Ovary (tissue), 9 donors: ENCODE results near the gene ETHE1. TPM values are rescaled to one million over a fixed set of nuclear protein-coding genes. Genes with fewer than 3 reads are reported as not detected.

ENCODE experiments used
- DNase-seq, 5 donors: peaks; one replicate each; pipeline ENCODE4 v3.0.0-alpha.2; 2019 to 2020
- H3K27ac ChIP-seq, 2 donors: fragments of 200-600 bp; one replicate each; pipeline versions ENCODE4 v1.5.1 to v1.8.0; 2019 to 2022
- H3K27me3 ChIP-seq: fragments of 200-600 bp; one replicate; pipeline ENCODE4 v1.8.0; 2022
- H3K36me3 ChIP-seq: fragments of 200-600 bp; sonication (generic); one replicate; pipeline ENCODE4 v1.5.1; 2019
- H3K4me1 ChIP-seq: one replicate; pipeline ENCODE4 v1.8.1; 2013; ENCODE audit warnings: mild to moderate bottlenecking, moderate library complexity; ENCODE audit not compliant: insufficient read depth
- H3K4me3 ChIP-seq: fragments of 200-600 bp; sonication (generic); one replicate; pipeline ENCODE4 v1.5.1; 2017
- H3K9me3 ChIP-seq, 2 donors: fragments of 200-600 bp in 1 of 2; sonication (generic) in 1 of 2; one replicate each; pipeline versions ENCODE4 v1.5.1 to v1.8.1; 2013 to 2019; ENCODE audit warnings: mild to moderate bottlenecking in 1 of 2, moderate library complexity in 1 of 2
- CTCF ChIP-seq, 3 donors: fragments of 450-650 bp in 2 of 3; fragments of 200-600 bp in 1 of 3; IDR thresholded peaks; one replicate each; pipeline versions ENCODE4 v1.5.1 to v1.8.0; 2016 to 2022; ENCODE audit warnings: antibody characterized with exemption in 3 of 3, mild to moderate bottlenecking in 1 of 3
- EP300 ChIP-seq: sonication (generic); formaldehyde crosslinking; IDR thresholded peaks from one replicate; pipeline ENCODE4 v1.6.1; 2017; ENCODE audit warnings: antibody characterized with exemption
- POLR2A ChIP-seq: fragments of 450-650 bp; IDR thresholded peaks from one replicate; pipeline ENCODE4 v1.6.1; 2017; ENCODE audit warnings: antibody characterized with exemption, mild to moderate bottlenecking, moderate library complexity
- WGBS, 3 donors: extraction: QIAGEN DNeasy Blood & Tissue Kit in 1 of 3; methylation state at CpG; one replicate each; pipeline versions ENCODE4 v1.1.5 to v1.1.7; 2013 to 2017; 5-methylcytosine and 5-hydroxymethylcytosine counted together
- intact Hi-C, 4 donors: fragments of 100-400 bp; cut with DNase I; formaldehyde crosslinking; loops; one replicate each; pipeline versions ENCODE4 v1.11.0 to v1.15.1; 2022 to 2023
- polyA plus RNA-seq, 2 donors: library from polyadenylated mRNA; stranded (reverse); fragments of 200-250 nt in 1 of 2; fragments of 350-450 nt in 1 of 2; fragmentation: Illumina TruSeq in 1 of 2; extraction: RNeasy Lipid Tissue Mini Kit (QIAGEN cat#74804) in 1 of 2; gene quantifications; one replicate each; pipeline ENCODE4 v1.2.3, GENCODE V29; 2013 to 2014
- total RNA-seq, 7 donors: library from RNA; depleted of rRNA in 2 of 7; stranded (reverse); fragments of >200 nt in 2 of 7; fragmentation: NEBNext Ultra II Directional in 3 of 7; extraction: Animal tissue kit (Norgen Biotek cat#: 25700) in 3 of 7; gene quantifications; one replicate each; pipeline versions ENCODE4 v1.1.0 to v1.2.4, GENCODE V29; 2016 to 2023
- donor health status: DM: no; HTN: no; CAD: no; lungs with moderate emphysema.
- donor health status: DM: no; HTN: no; CAD: no.
- donor health status: Bipolar disorder and iron deficiency.
- donor health status: DM: yes; HTN: yes; CAD: no.
- donor health status: DM: no; HTN: no; CAD: no.
- donor health status: DM: yes; HTN: yes; CAD: no.

Gene ETHE1
- total and polyA plus RNA-seq, 9 donors = 16.1 to 28.7 (median 24.0) TPM

- no peak for TF ChIP-seq CTCF (IDR thresholded peaks at IDR 0.05)
- no peak for TF ChIP-seq POLR2A
- TF ChIP-seq EP300 = no peak
- Histone ChIP-seq H3K4me1 (no peaks in the 10 kb centered on the region), H3K4me3 (no peak overlapping the region), H3K9me3 (no peaks in the 10 kb centered on the region), H3K36me3 (no peaks in the 10 kb centered on the region), H3K27me3 (no peaks in the 10 kb centered on the region), H3K27ac (no peak overlapping the region)
- intact Hi-C loops = loop anchor here in 2 of 4 donors (5.0 kb wide), 3 partner anchors 41 to 66 kb away; partner anchors contain the start of genes ETHE1 (in 1 of the 2) and PHLDB3 (in 1 of the 2)
- 86 to 89% (median 89%) methylated on average over 12 of the region's 12 CpGs for WGBS, 3 donors
- no peak for DNase-seq
Measured at GRCh38 chr19:43461303-43461702, 65.7 kb downstream of the ETHE1 start.

GRCh38 chr19:43460362-43461016 lies 66.5 kb downstream of the ETHE1 start:
- Histone ChIP-seq H3K4me1 (no peaks in the 10 kb centered on the region), H3K36me3 (no peaks in the 10 kb centered on the region), H3K27me3 (no peaks in the 10 kb centered on the region), H3K4me3 (no peak overlapping the region), H3K9me3 (no peaks in the 10 kb centered on the region), H3K27ac (no peak overlapping the region)
- WGBS, 3 donors = 70 to 78% (median 74%) methylated on average over 16 of the region's 16 CpGs
- no peak for DNase-seq
- intact Hi-C loops = loop anchor here in 2 of 4 donors (5.0 kb wide), 3 partner anchors 42 to 67 kb away; partner anchors contain the start of genes ETHE1 (in 1 of the 2) and PHLDB3 (in 1 of the 2)
- TF ChIP-seq POLR2A = no peak
- TF ChIP-seq EP300 = no peak
- TF ChIP-seq CTCF (IDR thresholded peaks at IDR 0.05) = no peak

- Histone ChIP-seq H3K4me1 (no peaks in the 10 kb centered on the region), H3K27me3 (no peaks in the 10 kb centered on the region), H3K4me3 (no peak overlapping the region), H3K27ac (no peak overlapping the region), H3K36me3 (no peaks in the 10 kb centered on the region), H3K9me3 (no peaks in the 10 kb centered on the region)
- intact Hi-C loops = no loop called here
- no peak for DNase-seq
- WGBS, 3 donors = 81 to 88% (median 87%) methylated on average over 4 of the region's 4 CpGs
- no peak for TF ChIP-seq EP300
- no peak for TF ChIP-seq POLR2A
- TF ChIP-seq CTCF (IDR thresholded peaks at IDR 0.05) = no peak
Measured at GRCh38 chr19:43457809-43458208, 69.2 kb downstream of the ETHE1 start.

Other genes with a start within 250 kb of the ETHE1 start
- under 1 TPM in 4 of 7 donors, not detected in 3; 0.12 to 0.55 (median 0.18) TPM for gene CD177, start 173.5 kb downstream of the ETHE1 start, total RNA-seq
- under 1 TPM; 0.06 to 0.82 TPM for gene CD177, start 173.5 kb downstream of the ETHE1 start, polyA plus RNA-seq
- not detected for gene TEX101, start 112.3 kb downstream of the ETHE1 start, total RNA-seq
- not detected for gene TEX101, start 112.3 kb downstream of the ETHE1 start, polyA plus RNA-seq
- 10 to 100 TPM in 1 of 7 donors, 1 to 10 TPM in 6; 2.5 to 15.1 (median 6.8) TPM for gene LYPD3, start 61.6 kb downstream of the ETHE1 start, total RNA-seq
- 1 to 10 TPM; 1.8 to 4.0 TPM for gene LYPD3, start 61.6 kb downstream of the ETHE1 start, polyA plus RNA-seq
- 10 to 100 TPM; 14.5 to 29.7 (median 21.8) TPM for gene PHLDB3, start 22.5 kb downstream of the ETHE1 start, total RNA-seq
- 10 to 100 TPM in 1 of 2 donors, 1 to 10 TPM in 1; 1.4 to 14.7 TPM for gene PHLDB3, start 22.5 kb downstream of the ETHE1 start, polyA plus RNA-seq
- 1 to 10 TPM; 1.3 to 5.9 (median 3.9) TPM for gene ZNF575, start 6.0 kb upstream of the ETHE1 start, total RNA-seq
- 1 to 10 TPM; 1.2 to 1.7 TPM for gene ZNF575, start 6.0 kb upstream of the ETHE1 start, polyA plus RNA-seq
- 10 to 100 TPM; 19.0 to 39.9 (median 28.4) TPM for gene XRCC1, start 48.3 kb upstream of the ETHE1 start, total RNA-seq
- 10 to 100 TPM; 16.8 to 37.7 TPM for gene XRCC1, start 48.3 kb upstream of the ETHE1 start, polyA plus RNA-seq
- 10 to 100 TPM; 10.6 to 22.3 (median 17.7) TPM for gene PINLYP, start 48.6 kb upstream of the ETHE1 start, total RNA-seq
- 10 to 100 TPM; 25.5 to 29.9 TPM for gene PINLYP, start 48.6 kb upstream of the ETHE1 start, polyA plus RNA-seq
- 10 to 100 TPM; 11.6 to 25.8 (median 19.8) TPM for gene IRGQ, start 68.9 kb upstream of the ETHE1 start, total RNA-seq
- gene IRGQ, start 68.9 kb upstream of the ETHE1 start, polyA plus RNA-seq = 10 to 100 TPM in 1 of 2 donors, 1 to 10 TPM in 1; 5.4 to 10.5 TPM
- gene ZNF576, start 69.4 kb upstream of the ETHE1 start, total RNA-seq = 10 to 100 TPM; 11.5 to 22.4 (median 16.9) TPM
- gene ZNF576, start 69.4 kb upstream of the ETHE1 start, polyA plus RNA-seq = 10 to 100 TPM in 1 of 2 donors, 1 to 10 TPM in 1; 8.6 to 16.6 TPM
- under 1 TPM; 0.10 to 0.73 (median 0.33) TPM for gene SRRM5, start 84.9 kb upstream of the ETHE1 start, total RNA-seq
- gene SRRM5, start 84.9 kb upstream of the ETHE1 start, polyA plus RNA-seq = under 1 TPM; 0.25 to 0.50 TPM
- 10 to 100 TPM; 30.0 to 69.0 (median 43.1) TPM for gene ZNF428, start 92.4 kb upstream of the ETHE1 start, total RNA-seq
- gene ZNF428, start 92.4 kb upstream of the ETHE1 start, polyA plus RNA-seq = 10 to 100 TPM; 11.6 to 59.0 TPM
- gene CADM4, start 112.6 kb upstream of the ETHE1 start, total RNA-seq = 10 to 100 TPM in 6 of 7 donors, 1 to 10 TPM in 1; 8.2 to 24.3 (median 11.3) TPM
- gene CADM4, start 112.6 kb upstream of the ETHE1 start, polyA plus RNA-seq = 10 to 100 TPM in 1 of 2 donors, 1 to 10 TPM in 1; 6.2 to 17.8 TPM
- 100 to 1,000 TPM in 1 of 7 donors, 10 to 100 TPM in 5, 1 to 10 TPM in 1; 9.4 to 112 (median 22.1) TPM for gene PLAUR, start 143.0 kb upstream of the ETHE1 start, total RNA-seq
- gene PLAUR, start 143.0 kb upstream of the ETHE1 start, polyA plus RNA-seq = 10 to 100 TPM in 1 of 2 donors, 1 to 10 TPM in 1; 9.5 to 13.4 TPM
- not detected for gene IRGC, start 188.9 kb upstream of the ETHE1 start, total RNA-seq
- not detected for gene IRGC, start 188.9 kb upstream of the ETHE1 start, polyA plus RNA-seq
- gene SMG9, start 227.8 kb upstream of the ETHE1 start, total RNA-seq = 10 to 100 TPM; 13.9 to 34.8 (median 24.2) TPM
- 10 to 100 TPM; 15.7 to 15.9 TPM for gene SMG9, start 227.8 kb upstream of the ETHE1 start, polyA plus RNA-seq